Measurements from ENCODE around the gene ARPC1A.
"Not testable (repeated sequence)": the region's sequence is repeated elsewhere in the genome, so short reads cannot be mapped to it uniquely, and the experiment has no call there.

ARPC1A gene

DNA sequence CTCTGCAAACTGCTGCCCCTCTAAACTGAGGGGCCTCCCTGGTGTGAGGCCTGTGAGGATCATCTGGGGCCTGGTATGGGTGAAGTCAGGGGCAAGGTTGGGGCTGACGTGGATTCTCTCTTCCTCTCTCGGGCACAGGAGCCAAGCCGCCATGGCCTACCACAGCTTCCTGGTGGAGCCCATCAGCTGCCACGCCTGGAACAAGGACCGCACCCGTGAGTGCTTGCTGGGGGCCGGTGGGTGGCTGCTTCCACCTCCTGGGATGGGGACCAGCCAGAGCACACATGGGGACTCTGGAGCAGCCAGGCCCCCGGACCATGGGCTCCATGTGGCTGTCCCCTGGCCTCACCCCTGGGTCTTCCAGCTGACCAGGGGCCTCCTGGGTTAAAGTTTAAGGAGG lies 59.9 kb downstream of the ARPC1A start:
- DNase-seq (ENCODE audit: insufficient read length, low spot score) (no peak), FAIRE-seq (no peak)

DNA sequence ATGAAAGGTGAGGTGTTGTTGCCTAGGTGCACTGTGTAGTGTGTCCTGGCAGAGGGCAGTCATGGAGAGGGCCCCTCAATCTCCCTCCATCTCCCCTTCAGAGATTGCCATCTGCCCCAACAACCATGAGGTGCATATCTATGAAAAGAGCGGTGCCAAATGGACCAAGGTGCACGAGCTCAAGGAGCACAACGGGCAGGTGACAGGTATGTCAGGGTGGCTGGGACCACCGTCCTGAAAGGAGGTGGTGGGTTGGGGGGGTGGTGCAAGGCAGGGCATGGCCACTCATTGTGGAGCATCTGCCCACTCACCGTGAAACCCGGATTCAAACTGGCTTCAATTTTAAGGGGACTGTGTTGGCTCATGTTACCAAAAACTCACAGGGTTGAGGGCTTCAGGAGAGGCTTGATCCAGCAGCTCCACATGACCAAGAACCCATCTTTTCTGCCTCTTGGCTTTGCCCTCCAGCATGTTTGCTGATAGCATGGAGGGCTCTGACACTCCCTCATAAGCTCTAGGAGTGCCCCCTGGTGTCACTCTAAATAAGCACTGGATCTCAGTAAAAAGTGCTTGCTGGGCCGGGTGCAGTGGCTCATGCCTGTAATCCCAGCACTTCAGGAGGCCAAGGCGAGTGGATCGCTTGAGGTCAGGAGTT lies 61.0 kb downstream of the ARPC1A start:
- FAIRE-seq: no peak
- no peak for DNase-seq (ENCODE audit: insufficient read length, low spot score)

DNA sequence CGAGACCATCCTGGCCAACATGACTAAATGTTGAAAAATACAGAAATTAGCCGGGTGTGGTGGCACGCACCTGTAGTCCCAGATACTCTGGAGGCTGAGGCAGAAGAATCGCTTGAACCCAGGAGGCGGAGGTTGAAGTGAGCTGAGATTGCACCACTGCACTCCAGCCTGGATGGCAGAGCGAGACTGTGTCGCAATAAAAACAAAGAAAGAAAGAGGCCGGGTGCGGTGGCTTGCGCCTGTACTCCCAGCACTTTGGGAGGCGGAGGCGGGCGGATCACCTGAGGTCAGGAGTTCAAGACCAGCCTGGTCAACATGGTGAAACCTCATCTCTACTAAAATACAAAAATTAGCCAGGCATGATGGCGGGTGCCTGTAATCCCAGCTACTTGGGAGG lies 61.5 kb downstream of the ARPC1A start:
- not testable (repeated sequence) for DNase-seq (ENCODE audit: insufficient read length, low spot score); FAIRE-seq

DNA sequence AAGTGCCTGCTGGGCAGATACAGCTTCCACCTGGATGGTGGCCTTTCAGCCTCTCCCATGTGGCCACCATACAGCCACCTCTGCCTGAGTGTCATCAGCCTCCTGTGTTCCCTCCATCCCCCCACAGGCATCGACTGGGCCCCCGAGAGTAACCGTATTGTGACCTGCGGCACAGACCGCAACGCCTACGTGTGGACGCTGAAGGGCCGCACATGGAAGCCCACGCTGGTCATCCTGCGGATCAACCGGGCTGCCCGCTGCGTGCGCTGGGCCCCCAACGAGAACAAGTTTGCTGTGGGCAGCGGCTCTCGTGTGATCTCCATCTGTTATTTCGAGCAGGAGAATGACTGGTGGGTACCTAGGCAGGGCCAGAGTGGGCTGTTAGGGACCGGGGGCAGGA lies 62.2 kb downstream of the ARPC1A start:
- no peak for DNase-seq (ENCODE audit: insufficient read length, low spot score)
- no peak for FAIRE-seq

DNA sequence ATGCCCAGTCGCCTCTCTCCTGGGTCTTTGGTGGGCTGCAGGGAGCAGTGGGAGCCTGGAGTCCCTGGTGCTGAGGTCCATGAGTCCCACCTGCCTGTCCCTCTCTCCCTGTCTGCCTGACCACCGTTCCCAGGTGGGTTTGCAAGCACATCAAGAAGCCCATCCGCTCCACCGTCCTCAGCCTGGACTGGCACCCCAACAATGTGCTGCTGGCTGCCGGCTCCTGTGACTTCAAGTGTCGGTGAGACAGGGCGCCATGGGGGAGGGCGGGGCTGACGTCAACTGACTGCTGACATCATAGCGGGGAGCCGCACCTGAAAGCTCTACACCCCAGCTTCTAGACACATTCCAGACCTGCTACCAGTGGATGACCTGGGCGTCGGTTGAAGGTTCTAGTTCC lies 64.1 kb downstream of the ARPC1A start:
- no peak for FAIRE-seq
- DNase-seq (ENCODE audit: insufficient read length, low spot score): no peak

DNA sequence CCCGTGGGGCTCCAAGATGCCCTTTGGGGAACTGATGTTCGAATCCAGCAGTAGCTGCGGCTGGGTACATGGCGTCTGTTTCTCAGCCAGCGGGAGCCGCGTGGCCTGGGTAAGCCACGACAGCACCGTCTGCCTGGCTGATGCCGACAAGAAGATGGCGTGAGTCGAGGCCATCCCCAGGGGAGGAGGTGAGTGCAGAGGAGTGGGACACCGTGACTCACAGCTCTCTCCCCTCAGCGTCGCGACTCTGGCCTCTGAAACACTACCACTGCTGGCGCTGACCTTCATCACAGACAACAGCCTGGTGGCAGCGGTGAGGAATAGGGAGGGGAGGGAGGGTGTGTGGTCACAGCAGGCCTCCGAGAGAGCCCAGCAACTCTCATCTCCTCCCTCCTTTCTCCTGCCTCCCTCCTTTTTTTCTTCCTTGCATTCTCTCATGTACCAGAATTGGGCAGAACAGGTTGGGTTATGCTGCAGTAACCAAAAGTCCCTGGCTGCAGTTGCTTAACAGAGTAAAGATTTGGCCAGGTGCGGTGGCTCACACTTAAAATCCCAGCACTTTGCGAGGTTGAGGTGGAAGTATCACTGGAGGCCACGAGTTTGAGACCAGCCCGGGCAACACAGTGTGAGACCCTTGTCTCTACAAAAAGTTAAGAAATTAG lies 65.4 kb downstream of the ARPC1A start:
- no peak for DNase-seq (ENCODE audit: insufficient read length, low spot score)
- FAIRE-seq: no peak

DNA sequence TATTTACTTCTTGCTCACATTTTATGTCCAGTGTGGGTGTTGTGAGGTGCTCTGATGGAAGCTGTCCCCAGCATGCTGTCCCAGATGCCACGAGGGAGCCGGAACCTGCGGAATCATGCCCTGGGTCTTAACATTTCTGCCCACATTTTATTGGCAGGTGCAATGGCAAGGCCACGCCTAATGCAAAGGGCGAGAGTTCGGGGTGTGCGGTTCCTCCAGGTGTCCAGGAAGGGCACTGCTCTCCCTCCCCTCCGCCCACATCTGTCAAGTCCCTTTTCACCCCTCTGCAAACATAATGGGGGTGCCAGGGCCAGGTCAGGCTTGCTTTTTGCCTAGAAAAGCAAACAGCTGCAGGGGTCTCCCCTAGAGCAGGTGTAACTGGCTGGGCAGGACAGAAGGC lies 66.3 kb downstream of the ARPC1A start:
- DNase-seq (ENCODE audit: insufficient read length, low spot score) (no peak), FAIRE-seq (no peak)

DNA sequence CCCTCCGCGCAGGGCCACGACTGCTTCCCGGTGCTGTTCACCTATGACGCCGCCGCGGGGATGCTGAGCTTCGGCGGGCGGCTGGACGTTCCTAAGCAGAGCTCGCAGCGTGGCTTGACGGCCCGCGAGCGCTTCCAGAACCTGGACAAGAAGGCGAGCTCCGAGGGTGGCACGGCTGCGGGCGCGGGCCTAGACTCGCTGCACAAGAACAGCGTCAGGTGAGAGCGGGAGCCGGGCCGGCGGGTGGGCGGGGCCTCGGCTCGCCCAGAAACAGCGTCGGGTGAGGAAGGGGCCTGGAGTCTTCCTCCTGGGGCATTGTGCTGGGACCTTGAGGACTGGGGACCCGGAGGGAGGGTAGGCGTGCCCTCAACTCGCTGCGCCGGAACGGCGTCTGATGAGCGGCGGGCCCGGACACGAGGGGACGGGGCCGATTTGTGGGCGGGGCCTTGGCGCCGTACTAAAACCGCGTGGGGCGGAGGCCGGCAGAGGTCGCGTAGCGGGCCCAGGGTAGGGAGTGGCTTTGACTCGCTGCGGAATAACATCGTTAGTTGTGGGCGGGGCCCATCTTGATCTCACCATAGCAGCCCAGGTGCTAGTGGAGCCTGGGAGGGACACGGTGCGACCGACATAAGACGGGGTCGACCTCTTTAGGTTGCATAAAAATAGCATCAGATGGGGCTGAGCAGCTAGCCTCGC lies 67.1 kb downstream of the ARPC1A start:
- FAIRE-seq (no peak), DNase-seq (ENCODE audit: insufficient read length, low spot score) (no peak)

DNA sequence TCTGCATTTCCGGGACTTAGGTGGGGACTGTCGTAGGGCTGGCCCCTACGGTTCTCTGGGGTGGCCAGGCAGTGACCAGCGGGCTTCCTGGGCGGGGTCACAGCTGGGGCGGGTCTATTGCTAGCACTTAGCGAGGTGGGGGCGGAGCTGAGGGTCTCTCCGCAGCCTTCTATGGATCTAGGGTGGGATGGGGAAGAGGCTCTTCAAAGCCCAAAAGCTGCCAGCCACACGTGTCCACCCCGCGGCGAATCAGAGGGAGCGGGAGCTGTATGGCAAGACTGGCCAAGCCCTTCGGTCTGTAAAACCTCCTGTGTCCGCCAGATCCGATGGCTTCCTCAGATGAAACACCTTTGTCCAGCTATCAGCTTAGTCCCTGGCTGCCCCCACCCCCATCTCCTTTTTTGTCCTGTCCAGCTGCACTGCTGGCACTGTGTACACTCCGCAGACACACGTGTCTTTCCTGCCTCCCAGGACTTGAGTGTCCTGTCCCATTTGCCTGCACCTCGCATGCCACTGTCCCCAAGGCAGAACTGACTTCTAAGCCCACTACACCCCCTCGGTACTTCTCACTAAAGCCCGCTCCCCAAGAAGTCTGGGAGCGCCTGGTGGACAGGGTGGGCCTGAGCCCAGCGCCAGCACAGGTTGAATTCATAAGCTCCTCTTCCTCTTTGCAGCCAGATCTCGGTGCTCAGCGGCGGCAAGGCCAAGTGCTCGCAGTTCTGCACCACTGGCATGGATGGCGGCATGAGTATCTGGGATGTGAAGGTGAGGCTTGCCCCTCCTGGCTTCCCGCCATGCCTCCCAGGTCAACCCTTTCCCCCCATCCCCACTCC lies 67.9 kb downstream of the ARPC1A start:
- FAIRE-seq (no peak), DNase-seq (ENCODE audit: insufficient read length, low spot score) (no peak)

DNA sequence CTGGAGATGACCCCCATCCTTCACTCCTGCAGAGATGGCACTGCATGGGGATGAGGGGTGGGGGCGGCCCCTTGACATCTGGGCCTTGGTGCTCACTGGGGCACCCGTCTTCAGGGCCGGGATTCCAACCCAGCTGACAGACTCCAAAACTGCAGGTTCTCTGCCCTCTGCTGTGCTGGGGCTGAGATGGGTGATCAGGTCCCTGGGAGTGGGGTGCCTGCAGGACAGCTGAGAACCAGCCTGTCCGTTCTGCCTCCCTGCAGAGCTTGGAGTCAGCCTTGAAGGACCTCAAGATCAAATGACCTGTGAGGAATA lies 68.4 kb downstream of the ARPC1A start:
- DNase-seq (ENCODE audit: insufficient read length, low spot score) (no peak), FAIRE-seq (no peak)

DNA sequence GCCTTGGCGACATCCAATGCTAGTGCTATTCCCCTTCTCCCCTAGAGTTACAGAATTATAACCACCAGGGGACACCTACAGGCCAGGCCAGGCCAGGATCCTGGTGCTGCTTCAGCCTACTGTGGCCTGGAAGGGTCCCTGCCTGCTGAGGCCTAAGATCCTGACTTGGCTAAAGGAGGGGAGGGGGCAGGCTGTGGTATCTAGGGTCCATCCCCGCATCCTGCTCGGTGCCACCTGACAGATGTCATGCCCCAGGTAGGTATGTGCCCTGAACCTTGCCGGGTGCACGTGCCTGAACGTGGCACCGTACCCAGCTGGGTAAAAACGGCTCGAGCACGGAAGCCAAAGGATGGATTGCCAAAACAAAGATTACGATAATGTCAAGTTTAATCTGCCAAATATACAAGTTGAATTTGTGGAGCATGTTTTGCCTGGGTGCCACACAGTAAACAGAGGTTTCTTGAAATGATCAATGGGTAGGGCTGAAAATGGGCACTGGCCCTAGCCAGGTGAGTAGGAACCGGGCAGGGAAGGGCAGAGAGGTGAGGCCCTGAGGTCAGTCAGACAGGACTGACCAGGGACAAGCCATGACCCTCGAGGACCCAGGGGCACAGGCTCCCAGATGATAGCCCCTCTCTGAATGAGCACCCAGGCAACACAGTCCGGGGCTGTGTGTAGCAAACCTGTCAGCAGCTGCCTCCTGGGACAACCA lies 70.1 kb downstream of the ARPC1A start:
- no peak for DNase-seq (ENCODE audit: insufficient read length, low spot score)
- FAIRE-seq: no peak

DNA sequence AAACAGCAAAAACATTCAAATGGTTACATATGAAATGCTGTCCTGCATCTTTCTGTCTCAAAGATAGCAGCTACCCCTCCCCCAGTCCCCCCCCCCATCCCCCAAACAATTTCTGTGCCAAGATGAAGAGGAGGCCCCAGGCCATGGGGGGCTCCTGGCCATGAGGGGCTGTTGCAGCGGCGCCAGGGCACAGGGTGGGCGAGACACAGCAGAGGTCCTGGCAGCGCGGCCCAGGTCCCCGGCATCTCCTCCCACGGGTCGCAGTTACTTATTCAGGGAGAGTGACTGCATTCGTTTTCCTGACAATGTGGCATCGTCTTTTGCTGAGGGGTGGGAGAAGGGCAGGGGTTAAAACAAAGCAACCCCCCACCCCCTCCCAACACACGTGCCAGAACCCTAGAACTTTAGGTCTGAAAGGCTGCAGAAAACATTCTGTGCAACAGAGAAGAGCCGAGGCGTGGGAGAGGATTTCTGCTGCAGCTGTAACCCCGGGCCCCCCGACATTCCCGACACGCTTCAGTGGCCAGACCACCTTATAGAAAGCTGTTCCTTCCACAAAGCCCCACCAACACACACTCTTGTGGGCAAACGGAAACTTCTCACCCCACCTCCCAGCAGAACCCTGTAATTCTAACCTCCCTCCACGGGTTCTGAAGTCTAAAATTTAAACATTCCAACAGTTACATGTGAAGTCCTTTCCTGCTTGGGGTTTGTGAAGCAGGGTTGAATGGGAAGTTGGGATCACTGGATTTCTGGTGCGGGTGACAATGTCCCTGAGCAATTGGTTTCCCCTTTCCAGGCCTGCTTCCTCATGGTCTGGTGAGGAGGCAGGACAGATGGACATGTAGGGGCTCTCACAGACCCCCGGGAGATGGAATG lies 71.0 kb downstream of the ARPC1A start:
- DNase-seq (ENCODE audit: insufficient read length, low spot score): no peak
- FAIRE-seq: no peak

DNA sequence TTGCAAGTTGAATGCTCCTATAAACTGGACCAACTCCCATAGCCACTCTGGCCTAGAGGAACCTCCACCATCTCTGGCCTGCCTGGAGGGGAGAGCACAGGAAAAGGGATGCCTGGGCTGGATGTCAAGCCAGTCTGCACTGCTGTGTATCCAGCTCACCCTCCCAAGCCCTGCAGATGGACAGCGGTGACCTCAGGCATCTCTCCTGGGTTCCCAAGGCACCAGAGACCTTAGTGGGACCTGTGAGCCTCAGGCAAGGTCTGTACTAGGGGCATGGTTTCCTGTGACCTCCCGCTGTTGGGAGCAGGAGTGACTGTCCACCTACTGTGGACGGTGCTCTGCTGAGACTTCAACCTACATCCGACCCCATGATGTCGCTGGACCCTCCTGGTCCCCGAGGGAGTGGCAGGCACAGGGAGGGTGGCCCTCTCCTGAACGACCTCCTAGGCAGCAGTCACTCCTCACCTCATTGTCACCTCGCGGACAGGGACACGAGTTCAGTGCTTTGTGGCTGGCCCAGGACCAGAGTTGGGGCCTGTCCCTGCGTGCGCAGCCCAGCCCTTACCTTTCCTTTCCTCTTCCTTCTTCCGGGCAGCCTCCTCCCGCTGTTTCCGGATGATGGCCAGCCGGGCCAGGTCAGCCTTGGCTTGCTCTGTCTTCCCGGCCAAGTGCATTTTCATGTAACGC lies 71.7 kb downstream of the ARPC1A start:
- FAIRE-seq (no peak), DNase-seq (ENCODE audit: insufficient read length, low spot score) (no peak)

DNA sequence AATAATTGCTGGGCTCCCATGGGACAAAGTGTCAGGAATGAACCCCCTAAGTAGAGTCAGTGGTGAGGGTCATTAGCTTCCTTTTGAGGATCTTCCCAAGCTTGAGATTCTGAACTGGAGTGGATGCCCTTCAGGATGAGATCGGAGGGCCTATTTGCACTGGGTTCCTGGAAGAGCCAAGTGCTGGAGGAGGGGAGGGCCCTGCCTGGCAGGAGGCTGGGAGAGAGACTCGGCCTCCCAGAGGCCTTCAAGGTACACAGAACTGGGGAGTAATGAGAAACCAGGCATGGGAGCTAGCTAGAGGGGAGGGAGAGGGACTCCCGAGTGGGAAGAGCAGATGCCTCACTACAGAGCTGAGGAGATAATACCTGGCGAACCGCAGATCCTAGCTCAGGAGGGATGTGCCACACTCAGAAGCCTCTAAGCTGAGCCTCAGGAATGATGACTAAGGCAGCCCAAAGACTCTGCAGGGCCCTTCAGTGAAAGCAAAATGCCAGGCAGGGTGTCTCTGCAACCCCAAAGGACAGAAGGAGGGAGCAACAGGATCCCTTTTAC lies 73.3 kb downstream of the ARPC1A start:
- DNase-seq (ENCODE audit: insufficient read length, low spot score): no peak
- FAIRE-seq: no peak

DNA sequence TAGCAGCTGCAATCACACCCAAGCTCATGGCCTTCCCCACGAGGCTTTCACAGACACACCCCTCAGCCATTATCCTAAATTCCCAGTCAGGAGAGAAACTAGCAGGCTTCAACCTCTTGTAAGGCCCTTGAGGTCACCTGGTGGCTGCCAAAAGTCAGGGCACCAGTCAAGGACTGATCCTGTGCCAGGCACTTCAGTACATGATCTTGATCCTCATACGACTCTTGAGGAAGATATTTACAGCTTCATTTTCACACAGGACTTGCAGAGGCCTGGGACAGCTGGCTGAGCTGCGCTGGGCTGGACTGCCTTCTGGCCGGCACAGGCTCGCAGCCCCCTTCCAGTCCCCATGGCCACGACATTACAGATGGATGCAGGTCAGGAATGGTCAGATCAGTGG lies 73.9 kb downstream of the ARPC1A start:
- FAIRE-seq (no peak), DNase-seq (ENCODE audit: insufficient read length, low spot score) (no peak)

DNA sequence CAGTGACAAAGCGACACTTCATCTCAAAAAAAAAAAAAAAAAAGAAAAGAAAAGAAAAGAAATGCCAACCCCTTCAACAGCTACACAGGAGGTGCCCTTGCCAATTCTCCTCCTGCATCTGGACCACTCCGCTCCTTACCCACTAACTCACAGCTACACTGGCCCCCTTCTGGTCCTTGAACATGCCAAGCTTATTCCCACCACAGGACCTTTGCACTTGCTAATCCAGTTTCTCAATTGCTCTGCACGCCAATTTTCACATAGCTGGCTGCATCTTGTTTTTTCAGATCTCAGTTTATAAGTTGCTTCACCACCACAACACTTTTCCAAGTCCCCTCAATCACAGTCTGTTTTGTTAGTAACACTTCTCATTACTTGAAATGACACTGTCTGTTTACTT lies 77.2 kb downstream of the ARPC1A start:
- no peak for DNase-seq (ENCODE audit: insufficient read length, low spot score)
- no peak for FAIRE-seq

DNA sequence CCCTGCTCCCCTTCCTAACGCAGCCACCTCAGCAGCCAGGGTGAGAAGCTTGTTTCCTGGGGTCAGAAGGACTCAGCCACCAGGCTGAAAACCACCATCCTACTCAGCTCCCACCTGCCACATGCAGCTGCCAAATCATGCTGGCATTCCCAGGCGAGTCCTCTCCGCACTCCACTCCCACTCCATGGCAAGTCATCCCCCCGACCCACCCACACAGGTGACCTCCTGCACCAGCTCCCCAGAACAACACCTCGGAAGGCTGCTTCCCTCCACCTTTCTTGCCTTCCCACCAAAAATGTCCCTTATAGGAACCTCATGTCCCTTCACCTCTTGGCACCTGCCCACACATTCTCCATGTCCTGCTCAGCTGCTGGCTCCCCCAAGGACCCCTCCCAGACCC lies 78.1 kb downstream of the ARPC1A start:
- DNase-seq (ENCODE audit: insufficient read length, low spot score) (no peak), FAIRE-seq (no peak)

DNA sequence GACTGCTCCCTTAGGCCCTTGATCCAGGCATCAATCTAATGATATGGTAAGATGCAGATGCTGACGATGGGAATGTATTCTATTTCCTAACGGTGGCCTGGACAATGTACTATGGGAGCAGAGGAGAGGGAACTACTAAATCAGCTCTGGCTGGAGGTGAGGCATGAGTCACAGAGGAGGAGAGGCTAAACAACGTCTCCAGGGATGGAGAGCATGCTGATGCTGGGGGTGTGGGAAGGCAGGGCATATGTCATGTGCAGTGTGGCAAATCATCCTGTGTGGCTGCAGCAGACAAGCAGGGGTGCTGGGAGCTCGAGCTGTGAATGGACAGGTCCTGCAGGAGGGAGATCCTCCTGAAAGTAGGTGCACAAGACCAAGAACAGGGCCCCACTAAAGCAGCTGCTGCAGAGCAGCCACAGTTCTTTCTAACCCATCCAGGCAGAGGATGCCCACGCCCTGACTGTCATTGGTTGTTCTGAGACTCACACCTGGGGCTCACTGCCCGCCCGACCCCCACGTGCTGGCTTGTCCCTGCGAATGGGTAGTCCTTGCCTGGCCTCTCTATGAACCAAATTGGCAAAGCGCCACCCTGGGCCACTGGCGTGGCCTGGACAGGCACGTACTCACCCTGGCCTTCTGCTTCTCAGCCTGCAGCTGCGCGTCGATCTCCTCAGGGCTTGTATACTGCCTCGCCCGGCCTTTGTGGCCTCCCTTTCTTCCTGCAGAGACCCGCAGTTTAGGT lies 78.7 kb downstream of the ARPC1A start:
- no peak for DNase-seq (ENCODE audit: insufficient read length, low spot score)
- no peak for FAIRE-seq

Measured in HTR-8/SVneo (cell line).